Trophoblast cell (in vitro differentiated cells and primary cell): Measurements from ENCODE around the gene GRIN2C.
"Not testable (repeated sequence)": the region's sequence is repeated elsewhere in the genome, so short reads cannot be mapped to it uniquely, and the experiment has no call there.

Experiments used
- DNase-seq, 2 donors: peaks; one replicate each; pipeline ENCODE4 v3.0.0-alpha.2; 2016
- H2AFZ ChIP-seq: 2 replicates; pipeline ENCODE4 v1.6.1; 2013; ENCODE audit warnings: low read length, moderate library complexity, mild to moderate bottlenecking; ENCODE audit not compliant: insufficient read depth, poor library complexity
- H2AK5ac ChIP-seq: 2 replicates; pipeline ENCODE4 v1.6.1; 2013; ENCODE audit warnings: mild to moderate bottlenecking, low read length
- H2BK120ac ChIP-seq: 2 replicates; pipeline ENCODE4 v1.6.1; 2013; ENCODE audit warnings: low read length, mild to moderate bottlenecking, moderate library complexity; ENCODE audit not compliant: insufficient read depth, poor library complexity
- H2BK12ac ChIP-seq: 2 replicates; pipeline ENCODE4 v1.6.1; 2013; ENCODE audit warnings: mild to moderate bottlenecking, low read length, moderate library complexity
- H2BK5ac ChIP-seq: 2 replicates; pipeline ENCODE4 v1.6.1; 2013; ENCODE audit warnings: low read length, low read depth, moderate library complexity, mild to moderate bottlenecking; ENCODE audit not compliant: poor library complexity
- H3K14ac ChIP-seq: 2 replicates; pipeline ENCODE4 v1.6.1; 2013; ENCODE audit warnings: mild to moderate bottlenecking, low read length
- H3K18ac ChIP-seq: 2 replicates; pipeline ENCODE4 v1.6.1; 2013; ENCODE audit warnings: mild to moderate bottlenecking, low read length
- H3K23ac ChIP-seq: 2 replicates; pipeline ENCODE4 v1.6.1; 2013; ENCODE audit warnings: low read length
- H3K27ac ChIP-seq: 2 replicates; pipeline ENCODE4 v1.5.1; 2013; ENCODE audit warnings: low read depth, mild to moderate bottlenecking, inconsistent platforms, low read length, moderate library complexity
- H3K27me3 ChIP-seq: 2 replicates; pipeline ENCODE4 v1.6.1; 2013; ENCODE audit warnings: inconsistent platforms, mild to moderate bottlenecking, low read length, moderate library complexity; ENCODE audit not compliant: insufficient read depth
- H3K36me3 ChIP-seq, 2 experiments: 1 replicate in 1 of 2; 2 replicates in 1 of 2; pipeline ENCODE4 v1.6.1; 2013; ENCODE audit warnings: low read length in 2 of 2, mild to moderate bottlenecking in 2 of 2, moderate library complexity in 1 of 2; ENCODE audit not compliant: insufficient read depth in 2 of 2, control insufficient read depth in 1 of 2
- H3K4ac ChIP-seq: 2 replicates; pipeline ENCODE4 v1.6.1; 2013; ENCODE audit warnings: low read depth, mild to moderate bottlenecking, low read length, moderate library complexity
- H3K4me1 ChIP-seq, 2 experiments: 1 replicate in 1 of 2; 2 replicates in 1 of 2; pipeline ENCODE4 v1.6.1; 2013; ENCODE audit warnings: low read length in 2 of 2, mild to moderate bottlenecking in 2 of 2, moderate library complexity in 1 of 2; ENCODE audit not compliant: insufficient read depth in 2 of 2, control insufficient read depth in 1 of 2
- H3K4me2 ChIP-seq: 2 replicates; pipeline ENCODE4 v1.6.1; 2013; ENCODE audit warnings: inconsistent platforms, mild to moderate bottlenecking, low read length, moderate library complexity
- H3K4me3 ChIP-seq: 2 replicates; pipeline ENCODE4 v1.5.1; 2013; ENCODE audit warnings: mild to moderate bottlenecking, low read depth, low read length, inconsistent platforms
- H3K79me1 ChIP-seq: one replicate; pipeline ENCODE4 v1.6.1; 2013; ENCODE audit warnings: low read length
- H3K79me2 ChIP-seq: 2 replicates; pipeline ENCODE4 v1.6.1; 2013; ENCODE audit warnings: low read length, mild to moderate bottlenecking; ENCODE audit not compliant: control insufficient read depth, insufficient read depth, poor library complexity
- H3K9ac ChIP-seq: 2 replicates; pipeline ENCODE4 v1.6.1; 2013; ENCODE audit warnings: mild to moderate bottlenecking, low read length
- H3K9me3 ChIP-seq: 2 replicates; pipeline ENCODE4 v1.6.1; 2013; ENCODE audit warnings: low read depth, mild to moderate bottlenecking, control low read depth, inconsistent platforms, low read length; ENCODE audit not compliant: insufficient read depth
- H4K12ac ChIP-seq: 2 replicates; pipeline ENCODE4 v1.6.1; 2013; ENCODE audit warnings: low read depth, mild to moderate bottlenecking, low read length, moderate library complexity
- H4K8ac ChIP-seq: 2 replicates; pipeline ENCODE4 v1.6.1; 2013; ENCODE audit warnings: low read depth, mild to moderate bottlenecking, low read length, moderate library complexity
- H4K91ac ChIP-seq: one replicate; pipeline ENCODE4 v1.6.1; 2013; ENCODE audit warnings: low read depth, mild to moderate bottlenecking, low read length, moderate library complexity
- WGBS: extraction: QIAGEN DNeasy Blood & Tissue Kit; methylation state at CpG from one replicate; pipeline ENCODE4 v1.1.7; 2013; ENCODE audit warnings: missing lambda C conversion rate; ENCODE audit not compliant: insufficient read length, insufficient coverage; ENCODE audit errors: extremely low coverage; 5-methylcytosine and 5-hydroxymethylcytosine counted together

Gene GRIN2C

DNA sequence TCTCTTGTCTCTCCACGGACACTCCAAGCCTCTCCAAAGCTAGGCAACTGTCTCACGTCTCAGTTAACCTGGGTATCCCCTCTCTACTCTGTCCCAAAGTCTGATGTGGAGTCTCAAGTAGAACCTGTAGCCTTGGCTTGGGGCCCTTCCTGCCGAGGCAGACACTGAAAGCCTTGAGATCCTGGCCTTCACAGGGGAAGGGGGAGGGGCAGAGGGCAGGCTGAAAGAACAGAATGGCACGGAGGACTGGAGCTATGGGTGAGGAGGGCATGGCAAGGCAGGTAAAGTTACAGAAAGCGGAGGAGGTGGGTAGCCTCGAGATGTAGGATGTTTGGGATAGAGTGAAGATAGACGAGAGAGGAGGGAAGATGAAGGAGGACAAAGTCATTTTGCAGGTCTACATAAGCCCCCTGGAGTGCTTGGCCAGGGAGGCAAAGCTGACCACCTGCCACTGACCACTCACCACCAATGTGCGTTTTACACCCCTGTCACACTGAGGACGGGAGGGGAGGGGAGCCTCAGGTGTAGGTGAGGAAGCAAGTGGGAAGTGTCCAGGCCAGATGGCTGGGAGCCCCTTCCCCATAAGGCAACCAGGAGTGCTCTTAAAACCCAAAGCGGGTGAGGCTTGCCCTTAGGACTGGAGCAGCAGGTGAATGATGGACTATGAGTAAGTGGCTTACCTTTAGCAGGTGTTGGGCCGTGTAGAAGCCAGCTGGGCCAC lies 11.8 kb upstream of the GRIN2C start:
- 100% methylated on average over 3 of the region's 11 CpGs for WGBS
- H3K4me3 ChIP-seq = no peak overlapping the region

DNA sequence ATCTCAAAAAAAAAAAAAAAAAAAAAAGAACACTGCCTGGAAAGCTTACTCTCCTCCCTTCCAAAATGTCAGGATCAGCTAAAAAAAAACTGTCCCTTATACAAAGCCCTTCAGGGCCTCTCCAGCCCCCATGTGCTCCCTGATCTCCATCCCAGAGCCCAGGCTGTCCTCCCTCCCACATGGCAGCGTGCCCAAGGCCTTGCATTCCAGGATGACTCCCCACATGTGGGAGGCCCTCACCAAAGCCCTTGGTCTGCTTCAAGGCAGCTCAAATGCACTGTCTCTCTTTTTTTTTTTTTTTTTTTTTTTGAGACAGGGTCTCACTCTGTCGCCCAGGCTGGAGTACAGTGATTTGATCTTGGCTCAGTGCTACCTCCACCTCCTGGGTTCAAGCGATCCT lies 10.8 kb upstream of the GRIN2C start:
- Histone ChIP-seq H3K4ac (no peak overlapping the region), H2AFZ (no peak overlapping the region), H3K79me2 (peaks cover 5% of the 10 kb centered on the region), H3K18ac (no peak overlapping the region), H2BK5ac (no peak overlapping the region), H3K4me2 (no peak overlapping the region), H3K4me3 (no peak overlapping the region), H4K8ac (no peak overlapping the region), H4K12ac (no peak overlapping the region), H3K23ac (no peak overlapping the region), H3K4me1 (peaks cover 3 to 11% of the 10 kb centered on the region in 2 experiments), H3K36me3 (peaks cover 0 to 4% of the 10 kb centered on the region in 2 experiments), H4K91ac (no peak overlapping the region), H2BK12ac (no peak overlapping the region), H3K14ac (no peak overlapping the region), H2AK5ac (no peak overlapping the region), H3K27me3 (no peaks in the 10 kb centered on the region), H2BK120ac (no peak overlapping the region), H3K9me3 (peaks cover 3% of the 10 kb centered on the region), H3K79me1 (peaks cover 8% of the 10 kb centered on the region), H3K27ac (no peak overlapping the region), H3K9ac (no peak overlapping the region)
- DNase-seq = no peak
- no CpG with 5 or more reads among the region's 3 CpGs for WGBS

More for the DNA sequence above, 11.8 kb upstream of the GRIN2C start:
- DNase-seq = no peak
- Histone ChIP-seq H3K4ac (no peak overlapping the region), H2AK5ac (no peak overlapping the region), H3K4me1 (peaks cover 3 to 11% of the 10 kb centered on the region in 2 experiments), H3K79me2 (peaks cover 5% of the 10 kb centered on the region), H3K79me1 (peaks cover 8% of the 10 kb centered on the region), H3K23ac (no peak overlapping the region), H2BK120ac (no peak overlapping the region), H2BK12ac (no peak overlapping the region), H4K8ac (no peak overlapping the region), H4K12ac (no peak overlapping the region), H3K4me2 (no peak overlapping the region), H3K14ac (no peak overlapping the region), H2BK5ac (no peak overlapping the region), H3K27me3 (no peaks in the 10 kb centered on the region), H2AFZ (no peak overlapping the region), H3K18ac (no peak overlapping the region), H3K9me3 (peaks cover 3% of the 10 kb centered on the region), H3K9ac (no peak overlapping the region), H3K27ac (no peak overlapping the region), H3K36me3 (peaks cover 0 to 2% of the 10 kb centered on the region in 2 experiments), H4K91ac (no peak overlapping the region)

DNA sequence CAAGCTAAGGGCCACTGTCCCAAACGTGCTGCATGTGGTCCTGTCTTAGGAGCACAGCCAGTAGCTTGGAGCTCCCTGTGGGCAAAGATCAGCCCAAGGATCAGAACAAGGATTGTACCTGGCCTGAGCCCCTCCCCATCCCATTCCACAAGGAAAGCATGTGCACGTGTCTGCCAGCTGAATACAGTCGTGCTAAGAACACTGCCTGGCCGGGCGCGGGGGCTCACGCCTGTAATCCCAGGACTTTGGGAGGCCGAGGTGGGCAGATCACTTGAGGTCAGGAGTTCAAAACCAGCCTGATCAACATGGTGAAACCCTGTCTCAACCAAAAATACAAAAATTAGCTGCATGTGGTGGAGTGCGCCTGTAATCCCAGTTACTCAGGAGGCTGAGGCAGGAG lies 10.3 kb upstream of the GRIN2C start:
- not testable (repeated sequence) for H3K4me3 ChIP-seq, H3K4ac ChIP-seq, H2AFZ ChIP-seq, H4K12ac ChIP-seq, H3K27me3 ChIP-seq, H2BK120ac ChIP-seq, H3K9ac ChIP-seq, H2BK5ac ChIP-seq, H3K36me3 ChIP-seq, H3K4me2 ChIP-seq, H3K23ac ChIP-seq, H2BK12ac ChIP-seq, H2AK5ac ChIP-seq, H3K79me2 ChIP-seq, H4K91ac ChIP-seq, H4K8ac ChIP-seq, DNase-seq, H3K27ac ChIP-seq, H3K9me3 ChIP-seq, H3K14ac ChIP-seq, H3K79me1 ChIP-seq, H3K18ac ChIP-seq
- WGBS = no CpG with 5 or more reads among the region's 9 CpGs
- H3K4me1 ChIP-seq = peaks cover 3 to 11% of the 10 kb centered on the region in 2 experiments

DNA sequence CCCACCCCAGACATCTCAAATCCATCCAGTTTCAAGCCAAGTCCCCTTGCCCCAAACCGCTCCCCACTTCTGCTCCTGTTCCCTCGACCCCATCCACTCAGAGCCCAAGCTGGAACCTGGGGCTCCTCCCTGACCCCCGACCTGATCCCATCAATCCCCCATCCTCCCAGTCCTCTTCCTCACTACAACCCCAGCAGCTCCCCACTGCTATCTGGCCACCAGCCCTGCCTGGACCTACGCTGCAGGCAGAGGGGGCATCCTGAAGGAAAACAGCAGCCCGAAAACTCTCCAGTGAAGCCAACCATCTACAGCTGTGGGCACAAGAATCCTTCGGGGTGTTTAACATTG lies 9.2 kb upstream of the GRIN2C start:
- no peak overlapping the region for H3K14ac ChIP-seq
- peaks cover under 1 to 5% of the 10 kb centered on the region in 2 experiments for H3K36me3 ChIP-seq
- no peak overlapping the region for H3K18ac ChIP-seq
- H4K8ac ChIP-seq = no peak overlapping the region
- no peak overlapping the region for H3K4ac ChIP-seq
- H2BK12ac ChIP-seq = no peak overlapping the region
- no peak overlapping the region for H3K4me2 ChIP-seq
- H3K27me3 ChIP-seq = no peaks in the 10 kb centered on the region
- H3K27ac ChIP-seq = no peak overlapping the region
- no peak overlapping the region for H2AFZ ChIP-seq
- H4K91ac ChIP-seq = no peak overlapping the region
- no peak overlapping the region for H2BK5ac ChIP-seq
- H2BK120ac ChIP-seq = no peak overlapping the region
- no peak overlapping the region for H2AK5ac ChIP-seq
- H3K23ac ChIP-seq = no peak overlapping the region
- peaks cover 3 to 9% of the 10 kb centered on the region in 2 experiments for H3K4me1 ChIP-seq
- DNase-seq = no peak
- H3K79me1 ChIP-seq = peaks cover 8% of the 10 kb centered on the region
- no peak overlapping the region for H4K12ac ChIP-seq
- H3K9me3 ChIP-seq = peaks cover 3% of the 10 kb centered on the region
- H3K79me2 ChIP-seq = peaks cover 5% of the 10 kb centered on the region
- H3K9ac ChIP-seq = no peak overlapping the region
- WGBS = no CpG with 5 or more reads among the region's 6 CpGs
- no peak overlapping the region for H3K4me3 ChIP-seq
